Endothelial cell of umbilical vein (primary cell): ENCODE measurements around the gene TRMT10B. TPM values are rescaled to one million over a fixed set of nuclear protein-coding genes. Genes with fewer than 3 reads are reported as not detected.

Experiments used
- BruUV-seq: library from RNA; stranded (reverse); fragments of 400-500 nt; replicated peaks from 2 replicates; lab custom pipeline; 2021; lab: Mats Ljungman, UMichigan
- CTCF ChIA-PET: fragments of 300-600, 350-600 bp; sonication (Branson Sonifier 250); formaldehyde crosslinking; loops from one replicate; lab custom pipeline; 2021; ENCODE audit warnings: antibody characterized with exemption, inconsistent platforms; lab: Charles Lee
- POLR2A ChIA-PET: fragments of 300-600, 350-600 bp; sonication (Branson Sonifier 250); formaldehyde crosslinking; loops from one replicate; lab custom pipeline; 2021; ENCODE audit warnings: antibody characterized with exemption, inconsistent platforms; lab: Charles Lee
- DNase-seq: peaks from one replicate; pipeline ENCODE4 v3.0.0-alpha.2; 2011; ENCODE audit warnings: low read depth, low spot score
- FAIRE-seq: peaks from 2 replicates; lab custom pipeline; 2011; peaks lifted over from hg19 to GRCh38; lab: Jason Lieb, UNC
- H2AFZ ChIP-seq: 2 replicates; pipeline ENCODE4 v1.6.0; 2012; ENCODE audit warnings: low read depth, low read length, control low read depth, inconsistent platforms
- H3K27ac ChIP-seq: 2 replicates; pipeline ENCODE4 v1.5.1; 2011; ENCODE audit warnings: low read depth, mild to moderate bottlenecking, control low read depth, low read length, moderate library complexity; ENCODE audit not compliant: insufficient read depth
- H3K27me3 ChIP-seq, 2 experiments: 2 replicates each; pipeline versions ENCODE4 v1.6.0 to v1.6.1; 2011; ENCODE audit warnings: low read length in 2 of 2, mixed read lengths in 1 of 2; ENCODE audit not compliant: control insufficient read depth in 2 of 2, insufficient read depth in 2 of 2
- H3K36me3 ChIP-seq, 2 experiments: 2 replicates in 1 of 2; 3 replicates in 1 of 2; pipeline ENCODE4 v1.5.1; 2011; ENCODE audit warnings: low read length in 2 of 2, mild to moderate bottlenecking in 1 of 2, moderate library complexity in 1 of 2; ENCODE audit not compliant: control insufficient read depth in 2 of 2, insufficient read depth in 2 of 2; ENCODE audit errors: extremely low read depth in 1 of 2
- H3K4me1 ChIP-seq: 3 replicates; pipeline ENCODE4 v1.5.1; 2011; ENCODE audit warnings: mild to moderate bottlenecking, low read length; ENCODE audit not compliant: control insufficient read depth, insufficient read depth; ENCODE audit errors: extremely low read depth
- H3K4me2 ChIP-seq: 2 replicates; pipeline ENCODE4 v1.6.1; 2011; ENCODE audit warnings: low read length, control low read depth, mixed read lengths; ENCODE audit not compliant: insufficient read depth
- H3K4me3 ChIP-seq, 3 experiments: fragments of 200-600 bp in 1 of 3; sonication (generic), shearing (Covaris generic) in 1 of 3; replicated peaks in 1 of 3; 2 replicates each; pipeline ENCODE4 v1.5.1; 2011 to 2016; ENCODE audit warnings: control low read depth in 3 of 3, low read length in 3 of 3, mild to moderate bottlenecking in 2 of 3, inconsistent platforms in 1 of 3, low read depth in 1 of 3, moderate library complexity in 1 of 3; ENCODE audit not compliant: insufficient read depth in 1 of 3
- H3K79me2 ChIP-seq: 2 replicates; pipeline ENCODE4 v1.6.0; 2012; ENCODE audit warnings: low read length, inconsistent platforms; ENCODE audit not compliant: control insufficient read depth, insufficient read depth
- H3K9ac ChIP-seq: replicated peaks from 2 replicates; pipeline ENCODE3; 2011; ENCODE audit warnings: low read length, control low read depth; ENCODE audit not compliant: insufficient read depth; ENCODE audit errors: extremely low read depth
- H3K9me1 ChIP-seq: replicated peaks from 3 replicates; pipeline ENCODE4 v1.6.0; 2011; ENCODE audit warnings: mild to moderate bottlenecking, low read length; ENCODE audit not compliant: control insufficient read depth, insufficient read depth; ENCODE audit errors: extremely low read depth
- H3K9me3 ChIP-seq: replicated peaks from 2 replicates; pipeline ENCODE4 v1.5.1; 2012; ENCODE audit warnings: low read length, inconsistent platforms; ENCODE audit not compliant: control insufficient read depth, insufficient read depth
- H4K20me1 ChIP-seq: replicated peaks from 2 replicates; pipeline ENCODE3; 2011; ENCODE audit warnings: mild to moderate bottlenecking, low read length; ENCODE audit not compliant: control insufficient read depth, insufficient read depth; ENCODE audit errors: extremely low read depth
- CTCF ChIP-seq, 2 donors: IDR thresholded peaks; 1 replicate in 1 of 2; 2 replicates in 1 of 2; pipeline ENCODE4 v1.5.1; 2011; ENCODE audit warnings: low read length in 2 of 2, mild to moderate bottlenecking in 2 of 2, moderate library complexity in 2 of 2, control low read depth in 1 of 2, inconsistent platforms in 1 of 2, low read depth in 1 of 2; ENCODE audit not compliant: insufficient read depth in 1 of 2; ENCODE audit errors: extremely low read depth in 1 of 2
- EZH2 ChIP-seq: IDR thresholded peaks from 2 replicates; pipeline ENCODE4 v1.6.1; 2012; ENCODE audit warnings: borderline replicate concordance, low read depth, mild to moderate bottlenecking, moderate library complexity, low read length, inconsistent platforms; ENCODE audit not compliant: severe bottlenecking
- FOS ChIP-seq: IDR thresholded peaks from 2 replicates; pipeline ENCODE4 v1.6.1; 2011; ENCODE audit warnings: mild to moderate bottlenecking, low read length, moderate library complexity, borderline replicate concordance; ENCODE audit not compliant: insufficient read depth
- GATA2 ChIP-seq: IDR thresholded peaks from 2 replicates; pipeline ENCODE4 v1.7.0; 2011; ENCODE audit warnings: low read depth, mild to moderate bottlenecking, moderate library complexity, mixed read lengths, low read length; ENCODE audit not compliant: insufficient read length, insufficient read depth
- JUN ChIP-seq: IDR thresholded peaks from 2 replicates; pipeline ENCODE4 v1.6.1; 2011; ENCODE audit warnings: borderline replicate concordance, low read depth; ENCODE audit not compliant: insufficient read length, insufficient read depth
- MAX ChIP-seq: IDR thresholded peaks from 2 replicates; pipeline ENCODE4 v1.6.1; 2011; ENCODE audit not compliant: insufficient read depth, insufficient read length
- MYC ChIP-seq: IDR thresholded peaks from one replicate; pipeline ENCODE4 v1.6.1; 2011; ENCODE audit warnings: mild to moderate bottlenecking, low read depth, low read length
- POLR2A ChIP-seq: IDR thresholded peaks from 2 replicates; pipeline ENCODE4 v1.6.1; 2012; ENCODE audit warnings: low read depth, mild to moderate bottlenecking, control low read depth, low read length
- POLR2AphosphoS5 ChIP-seq: IDR thresholded peaks from 2 replicates; pipeline ENCODE4 v1.6.1; 2012; ENCODE audit warnings: low read depth, mild to moderate bottlenecking, control low read depth, low read length, moderate library complexity; ENCODE audit not compliant: insufficient read depth
- dilution Hi-C: fragments of 300-500 bp; cut with MboI; formaldehyde crosslinking; loops from one replicate; pipeline ENCODE4 v1.15.0; 2019; ENCODE audit warnings: low sequenced_read_pairs; ENCODE audit not compliant: extremely low pct_ligation_motif_present
- intact Hi-C: fragments of 100-400 bp; cut with micrococcal nuclease; formaldehyde crosslinking; loops from one replicate; pipeline ENCODE4 v1.10.0; 2022
- polyA plus RNA-seq, 4 experiments: library from polyadenylated mRNA; depleted of rRNA in 3 of 4; stranded (reverse) in 3 of 4; unstranded in 1 of 4; fragments of >200 nt; gene quantifications; 2 replicates each; pipeline versions ENCODE4 v1.2.1 to v1.2.3, GENCODE V29; 2011 to 2012; ENCODE audit warnings: missing spikeins in 1 of 4
- total RNA-seq: library from RNA; stranded (reverse); gene quantifications from 2 replicates; pipeline ENCODE4 v1.2.3, GENCODE V29; 2021

Gene TRMT10B
- total and polyA plus RNA-seq, 2 donors (not counting 3 experiments of a cell fraction or from before 2014, with no cell fraction given): 3.0 to 7.0 TPM

GRCh38 chr9:37705787-37706186, 47.8 kb upstream of the TRMT10B start:
- ChIA-PET CTCF (interaction anchor here (0.8 to 0.9 kb wide), 2 partner anchors 9 to 10 kb away, joined by 3 to 4 read pairs; no protein-coding TSS in a partner anchor), POLR2A (no interaction called here)
- Histone ChIP-seq H3K9ac (no peak overlapping the region), H3K36me3 (no peaks in the 10 kb centered on the region), H3K27me3 (peaks cover 16 to 29% of the 10 kb centered on the region in 2 experiments), H2AFZ (no peak overlapping the region), H3K4me2 (no peak overlapping the region), H4K20me1 (no peaks in the 10 kb centered on the region), H3K4me3 (no peak overlapping the region), H3K4me1 (no peaks in the 10 kb centered on the region), H3K9me1 (no peaks in the 10 kb centered on the region), H3K9me3 (no peaks in the 10 kb centered on the region), H3K79me2 (no peaks in the 10 kb centered on the region), H3K27ac (no peak overlapping the region)
- no peak for DNase-seq
- no TSS peak for BruUV-seq
- intact Hi-C loops (no loop called here), dilution Hi-C loops (no loop called here)
- TF ChIP-seq MAX (no peak), MYC (no peak), GATA2 (no peak)
- no peak for FAIRE-seq

GRCh38 chr9:37706290-37706689, 47.3 kb upstream of the TRMT10B start:
- ChIA-PET POLR2A (no interaction called here), CTCF (interaction anchor here (1.1 kb wide), 1 partner anchor 16 kb away, joined by 4 read pairs; no protein-coding TSS in a partner anchor)
- H3K27me3 ChIP-seq: peaks cover 11 to 29% of the 10 kb centered on the region in 2 experiments
- no peaks in the 10 kb centered on the region for H3K36me3 ChIP-seq
- no peaks in the 10 kb centered on the region for H3K9me1 ChIP-seq
- no peak overlapping the region for H3K27ac ChIP-seq
- dilution Hi-C loops: no loop called here
- no peaks in the 10 kb centered on the region for H3K9me3 ChIP-seq
- H2AFZ ChIP-seq: no peak overlapping the region
- no peaks in the 10 kb centered on the region for H4K20me1 ChIP-seq
- H3K79me2 ChIP-seq: no peaks in the 10 kb centered on the region
- intact Hi-C loops: no loop called here
- TF ChIP-seq POLR2A (no peak), GATA2 (no peak), EZH2 (no peak), JUN (no peak), CTCF (IDR thresholded peaks at IDR 0.05; ENCODE audit: extremely low read depth in 1 of 2, insufficient read depth in 1 of 2, low read depth in 1 of 2, low read length in 2 of 2) (no peak), POLR2AphosphoS5 (no peak), MAX (no peak), MYC (no peak), FOS (no peak)
- H3K9ac ChIP-seq: no peak overlapping the region
- H3K4me3 ChIP-seq: no peak overlapping the region
- H3K4me2 ChIP-seq: no peak overlapping the region
- no TSS peak for BruUV-seq
- FAIRE-seq: no peak
- no peak for DNase-seq
- H3K4me1 ChIP-seq: no peaks in the 10 kb centered on the region
